ENCODE data around the gene HSD17B11. TPM values are rescaled to one million over a fixed set of nuclear protein-coding genes. Genes with fewer than 3 reads are reported as not detected.
"Not testable (repeated sequence)": the region's sequence is repeated elsewhere in the genome, so short reads cannot be mapped to it uniquely, and the experiment has no call there.

HSD17B11 gene
- total RNA-seq, 1 donor from 2014 or later: 94.5 TPM

GRCh38 chr4:87420276-87420830, 29.4 kb upstream of the HSD17B11 start:
- Histone ChIP-seq H3K4me1 (peaks cover 34% of the 10 kb centered on the region), H3K9me3 (no peaks in the 10 kb centered on the region), H3K4me3 (no peak overlapping the region), H3K27ac (no peak overlapping the region), H3K27me3 (no peaks in the 10 kb centered on the region), H3K36me3 (no peaks in the 10 kb centered on the region)
- TF ChIP-seq POLR2A (IDR thresholded peaks at IDR 0.05) (no peak), POLR2AphosphoS5 (IDR thresholded peaks at IDR 0.05; ENCODE audit: insufficient read depth in 1 of 2, low read depth in 1 of 2) (no peak)
- no peak for DNase-seq (ENCODE audit: extremely low spot score in 2 of 2)
- intact Hi-C loops (cut with DNase I): no loop called here

DNA sequence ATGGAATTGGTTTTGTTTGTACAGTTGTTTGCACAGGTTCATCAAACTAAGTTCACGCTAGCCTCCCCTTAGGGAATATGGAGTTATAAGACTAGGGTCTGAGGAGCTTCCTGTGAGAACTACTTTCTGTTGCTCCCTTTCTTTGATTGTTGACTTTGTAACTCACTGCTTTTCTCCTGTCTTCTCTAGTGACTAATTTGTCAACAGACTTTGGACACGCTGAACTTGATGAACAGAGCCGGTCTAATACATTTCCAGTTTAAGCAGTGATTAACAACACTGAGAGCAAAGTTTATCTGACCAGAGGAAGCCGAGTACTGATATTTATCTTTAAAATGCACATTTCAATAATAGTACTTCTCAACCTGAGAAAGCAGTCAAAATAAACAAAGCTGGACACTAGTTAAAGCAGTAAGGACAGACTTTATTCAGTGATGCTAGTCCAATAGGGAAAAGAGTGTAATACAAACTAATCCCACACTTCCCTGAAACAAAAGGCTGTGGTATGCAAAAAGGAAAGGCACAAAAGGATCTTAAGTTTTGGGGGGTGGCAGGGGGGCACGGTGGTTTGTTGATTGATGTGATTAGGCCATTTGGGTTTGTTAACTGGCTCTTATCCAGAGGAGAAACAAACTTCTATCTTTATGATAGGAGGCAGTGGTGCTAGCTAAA, 28.7 kb upstream of the HSD17B11 start:
- no peak for TF ChIP-seq POLR2A (IDR thresholded peaks at IDR 0.05)
- TF ChIP-seq POLR2AphosphoS5 (IDR thresholded peaks at IDR 0.05; ENCODE audit: insufficient read depth in 1 of 2, low read depth in 1 of 2): no peak
- TF ChIP-seq CTCF (IDR thresholded peaks at IDR 0.05): no peak
- no peak for DNase-seq (ENCODE audit: extremely low spot score in 2 of 2)
- Histone ChIP-seq H3K27me3 (no peaks in the 10 kb centered on the region), H3K36me3 (no peaks in the 10 kb centered on the region), H3K9me3 (no peaks in the 10 kb centered on the region), H3K4me3 (no peak overlapping the region), H3K4me1 (peaks cover 28% of the 10 kb centered on the region), H3K27ac (no peak overlapping the region)
- intact Hi-C loops (cut with DNase I): no loop called here

GRCh38 chr4:87418410-87418809, 27.4 kb upstream of the HSD17B11 start:
- H3K36me3 ChIP-seq; intact Hi-C loops (cut with DNase I); H3K9me3 ChIP-seq: not testable (repeated sequence)

DNA sequence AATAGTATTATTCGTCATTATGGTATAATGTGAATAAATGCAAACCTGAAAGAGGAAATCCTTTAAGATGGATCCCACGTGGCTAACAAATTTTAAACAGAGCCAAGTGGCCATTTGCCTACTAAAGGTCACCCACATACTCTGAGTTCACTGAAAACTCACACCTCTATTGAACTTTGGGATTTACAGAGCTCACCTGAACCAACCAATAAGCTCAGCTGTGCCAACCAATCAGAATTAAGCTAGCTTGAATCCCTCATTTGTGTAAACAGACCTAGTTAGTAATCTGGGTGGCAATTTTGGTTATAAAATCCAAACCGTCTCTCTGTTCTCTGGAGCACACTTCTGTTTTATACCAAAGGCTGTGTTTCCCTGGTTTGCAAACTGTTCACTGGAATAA, 26.0 kb upstream of the HSD17B11 start:
- DNase-seq (ENCODE audit: extremely low spot score in 2 of 2): no peak
- H3K4me1 ChIP-seq: peaks cover 10% of the 10 kb centered on the region
- H3K36me3 ChIP-seq: no peaks in the 10 kb centered on the region
- no peaks in the 10 kb centered on the region for H3K27me3 ChIP-seq
- H3K27ac ChIP-seq: no peak overlapping the region
- H3K9me3 ChIP-seq: no peaks in the 10 kb centered on the region
- intact Hi-C loops (cut with DNase I): no loop called here
- no peak overlapping the region for H3K4me3 ChIP-seq
- no peak for TF ChIP-seq CTCF (IDR thresholded peaks at IDR 0.05)
- no peak for TF ChIP-seq POLR2AphosphoS5 (IDR thresholded peaks at IDR 0.05; ENCODE audit: insufficient read depth in 1 of 2, low read depth in 1 of 2)
- TF ChIP-seq POLR2A (IDR thresholded peaks at IDR 0.05): no peak

More at GRCh38 chr4:87418410-87418809, 27.4 kb upstream of the HSD17B11 start:
- H3K4me1 ChIP-seq: peaks cover 15% of the 10 kb centered on the region
- DNase-seq (ENCODE audit: extremely low spot score in 2 of 2); H3K27me3 ChIP-seq; H3K27ac ChIP-seq; H3K4me3 ChIP-seq: not testable (repeated sequence)

DNA sequence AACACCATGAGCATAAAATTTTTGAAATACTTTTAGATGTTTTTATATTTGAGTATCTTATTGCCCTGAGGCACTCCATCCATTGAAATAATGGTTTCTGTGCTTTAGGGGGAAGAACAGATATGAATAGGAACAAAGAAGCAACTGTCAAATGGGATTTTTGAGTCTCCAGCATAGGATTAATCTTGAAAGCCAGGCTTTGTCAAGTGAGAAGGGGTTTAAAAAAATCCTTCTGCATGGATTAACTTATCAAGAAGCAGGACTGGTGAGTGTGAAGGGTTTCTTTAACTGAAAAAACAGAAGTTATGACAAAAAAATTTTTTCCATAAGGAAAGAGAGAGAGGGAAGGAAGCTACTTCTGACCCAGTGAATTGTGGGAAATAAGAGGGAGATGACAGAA, 23.8 kb upstream of the HSD17B11 start:
- intact Hi-C loops (cut with DNase I): no loop called here
- H3K4me3 ChIP-seq: no peak overlapping the region
- no peak for DNase-seq (ENCODE audit: extremely low spot score in 2 of 2)
- no peaks in the 10 kb centered on the region for H3K36me3 ChIP-seq
- no peak for TF ChIP-seq POLR2A (IDR thresholded peaks at IDR 0.05)
- no peak for TF ChIP-seq POLR2AphosphoS5 (IDR thresholded peaks at IDR 0.05; ENCODE audit: insufficient read depth in 1 of 2, low read depth in 1 of 2)
- no peak for TF ChIP-seq CTCF (IDR thresholded peaks at IDR 0.05)
- no peak overlapping the region for H3K27ac ChIP-seq
- H3K9me3 ChIP-seq: no peaks in the 10 kb centered on the region
- H3K4me1 ChIP-seq: no peaks in the 10 kb centered on the region
- no peaks in the 10 kb centered on the region for H3K27me3 ChIP-seq

GRCh38 chr4:87410679-87411078, 19.7 kb upstream of the HSD17B11 start:
- Histone ChIP-seq H3K4me1 (no peaks in the 10 kb centered on the region), H3K36me3 (no peaks in the 10 kb centered on the region), H3K27me3 (no peaks in the 10 kb centered on the region), H3K27ac (no peak overlapping the region), H3K4me3 (no peak overlapping the region), H3K9me3 (no peaks in the 10 kb centered on the region)
- DNase-seq (ENCODE audit: extremely low spot score in 2 of 2): no peak
- intact Hi-C loops (cut with DNase I): no loop called here
- TF ChIP-seq POLR2AphosphoS5 (IDR thresholded peaks at IDR 0.05; ENCODE audit: insufficient read depth in 1 of 2, low read depth in 1 of 2) (no peak), POLR2A (IDR thresholded peaks at IDR 0.05) (no peak), CTCF (IDR thresholded peaks at IDR 0.05) (no peak)
